Measurements from ENCODE around the gene PLOD2.

Gene PLOD2

GRCh38 chr3:146160964-146161662 lies at the start of gene PLOD2:
TSS of gene PLOD2 (minus strand) at chr3:146161184. CDS start at chr3:146160989, 195 bp downstream.
- Histone ChIP-seq H3K4me1 (peaks cover 0 to 75% (median 32%) of the 10 kb centered on the region in 4 donors), H3K36me3 (no peaks in the 10 kb centered on the region), H3K27ac (peak within 1 kb of the TSS; percentile 97), H3K4me3 (peak within 1 kb of the TSS; percentile 86 to 92), H3K27me3 (no peaks in the 10 kb centered on the region), H3K9me3 (no peaks in the 10 kb centered on the region)
- intact Hi-C loops (cut with DNase I; ENCODE audit: low total_unique reads) = no loop called here
- no peak for TF ChIP-seq CTCF (IDR thresholded peaks at IDR 0.05)
- peak; percentile 79 to 95 for DNase-seq

GRCh38 chr3:146209371-146209770 lies 48.4 kb upstream of the PLOD2 start:
- Histone ChIP-seq H3K4me3 (no peak overlapping the region), H3K9me3 (no peaks in the 10 kb centered on the region), H3K27me3 (no peaks in the 10 kb centered on the region), H3K4me1 (peaks cover 0 to 3% (median 2%) of the 10 kb centered on the region in 4 donors), H3K36me3 (peaks cover 20 to 27% (median 21%) of the 10 kb centered on the region in 3 donors), H3K27ac (no peak overlapping the region)
- TF ChIP-seq CTCF (IDR thresholded peaks at IDR 0.05) = no peak
- intact Hi-C loops (cut with DNase I; ENCODE audit: low total_unique reads) = no loop called here
- no peak for DNase-seq

- no peak overlapping the region for H3K27ac ChIP-seq
- no peak for DNase-seq
- peaks cover 20 to 38% (median 29%) of the 10 kb centered on the region in 3 donors for H3K36me3 ChIP-seq
- H3K4me3 ChIP-seq = no peak overlapping the region
- intact Hi-C loops (cut with DNase I; ENCODE audit: low total_unique reads) = no loop called here
- H3K9me3 ChIP-seq = no peaks in the 10 kb centered on the region
- no peaks in the 10 kb centered on the region for H3K27me3 ChIP-seq
- no peak for TF ChIP-seq CTCF (IDR thresholded peaks at IDR 0.05)
- no peaks in the 10 kb centered on the region for H3K4me1 ChIP-seq
Measured at GRCh38 chr3:146203776-146204175, 42.8 kb upstream of the PLOD2 start.

- no peak overlapping the region for H3K27ac ChIP-seq
- peaks cover 5 to 21% (median 19%) of the 10 kb centered on the region in 3 donors for H3K36me3 ChIP-seq
- TF ChIP-seq CTCF (IDR thresholded peaks at IDR 0.05) = no peak
- no peak overlapping the region for H3K4me3 ChIP-seq
- intact Hi-C loops (cut with DNase I; ENCODE audit: low total_unique reads) = no loop called here
- DNase-seq = no peak
- H3K9me3 ChIP-seq = no peaks in the 10 kb centered on the region
- H3K27me3 ChIP-seq = no peaks in the 10 kb centered on the region
- peaks cover 0 to 7% (median 0%) of the 10 kb centered on the region in 4 donors for H3K4me1 ChIP-seq
Measured at GRCh38 chr3:146200461-146201220, 39.7 kb upstream of the PLOD2 start.

GRCh38 chr3:146199762-146200161 lies 38.8 kb upstream of the PLOD2 start:
- no peaks in the 10 kb centered on the region for H3K27me3 ChIP-seq
- H3K36me3 ChIP-seq = peaks cover 0 to 20% (median 18%) of the 10 kb centered on the region in 3 donors
- no peak for DNase-seq
- intact Hi-C loops (cut with DNase I; ENCODE audit: low total_unique reads) = no loop called here
- H3K4me3 ChIP-seq = no peak overlapping the region
- peaks cover 0 to 15% (median 0%) of the 10 kb centered on the region in 4 donors for H3K4me1 ChIP-seq
- no peak overlapping the region for H3K27ac ChIP-seq
- H3K9me3 ChIP-seq = no peaks in the 10 kb centered on the region
- TF ChIP-seq CTCF (IDR thresholded peaks at IDR 0.05) = no peak
